Myocyte (in vitro differentiated cells): ENCODE results near the gene E2F2. TPM values are rescaled to one million over a fixed set of nuclear protein-coding genes. Genes with fewer than 3 reads are reported as not detected.
"Not testable (repeated sequence)": the region's sequence is repeated elsewhere in the genome, so short reads cannot be mapped to it uniquely, and the experiment has no call there.

Source experiments
- DNase-seq: peaks from one replicate; pipeline ENCODE4 v3.0.0-alpha.2; 2012; ENCODE audit warnings: low read depth
- total RNA-seq: library from RNA; depleted of rRNA; stranded (reverse); fragments of >200 nt; gene quantifications from 2 replicates; pipeline ENCODE4 v1.2.3, GENCODE V29; 2014

Gene E2F2
- total RNA-seq, 1 donor from 2014 or later = 0.13 TPM

GRCh38 chr1:23525558-23526250, 5.3 kb downstream of the E2F2 start:
- peak; percentile 72 for DNase-seq

- DNase-seq = peak; percentile 95
These were observed 6.2 kb downstream of the E2F2 start for GRCh38 chr1:23524716-23525401.

- DNase-seq = no peak
These were observed 6.9 kb downstream of the E2F2 start for GRCh38 chr1:23524163-23524562.

GRCh38 chr1:23522244-23522982, 8.6 kb downstream of the E2F2 start:
- DNase-seq = no peak

GRCh38 chr1:23521588-23521987, 9.4 kb downstream of the E2F2 start:
- DNase-seq = no peak

- no peak for DNase-seq
These were observed 13.5 kb downstream of the E2F2 start for GRCh38 chr1:23517581-23517980.

- DNase-seq = no peak
These were observed 15.1 kb downstream of the E2F2 start for GRCh38 chr1:23515905-23516304.

GRCh38 chr1:23514111-23514679, 16.8 kb downstream of the E2F2 start:
- DNase-seq = no peak

- no peak for DNase-seq
These were observed 21.1 kb downstream of the E2F2 start for GRCh38 chr1:23509896-23510295.

GRCh38 chr1:23506376-23507107, 24.5 kb downstream of the E2F2 start:
- DNase-seq = no peak

- DNase-seq = no peak
These were observed 25.2 kb downstream of the E2F2 start for GRCh38 chr1:23505851-23506250.

GRCh38 chr1:23504156-23504555, 26.9 kb downstream of the E2F2 start:
- not testable (repeated sequence) for DNase-seq

GRCh38 chr1:23502951-23503350, 28.1 kb downstream of the E2F2 start:
- no peak for DNase-seq

GRCh38 chr1:23500466-23500865, 30.6 kb downstream of the E2F2 start:
- DNase-seq = peak; percentile 35

- DNase-seq = no peak
These were observed 33.1 kb downstream of the E2F2 start for GRCh38 chr1:23497777-23498439.

GRCh38 chr1:23496490-23497181, 34.4 kb downstream of the E2F2 start:
- DNase-seq = no peak

GRCh38 chr1:23494836-23495235, 36.2 kb downstream of the E2F2 start:
- DNase-seq = not testable (repeated sequence)

GRCh38 chr1:23492776-23493175, 38.3 kb downstream of the E2F2 start:
- DNase-seq = not testable (repeated sequence)

- no peak for DNase-seq
These were observed 38.8 kb downstream of the E2F2 start for GRCh38 chr1:23492132-23492720.

GRCh38 chr1:23489842-23490241, 41.2 kb downstream of the E2F2 start:
- no peak for DNase-seq
